ENCODE data around the gene COL18A1. TPM values are rescaled to one million over a fixed set of nuclear protein-coding genes. Genes with fewer than 3 reads are reported as not detected.

Gene COL18A1
- total and polyA plus RNA-seq, 2 of the 8 experiments (the other 6 are each of a cell fraction or from before 2014, with no cell fraction given): 145 to 201 TPM

DNA sequence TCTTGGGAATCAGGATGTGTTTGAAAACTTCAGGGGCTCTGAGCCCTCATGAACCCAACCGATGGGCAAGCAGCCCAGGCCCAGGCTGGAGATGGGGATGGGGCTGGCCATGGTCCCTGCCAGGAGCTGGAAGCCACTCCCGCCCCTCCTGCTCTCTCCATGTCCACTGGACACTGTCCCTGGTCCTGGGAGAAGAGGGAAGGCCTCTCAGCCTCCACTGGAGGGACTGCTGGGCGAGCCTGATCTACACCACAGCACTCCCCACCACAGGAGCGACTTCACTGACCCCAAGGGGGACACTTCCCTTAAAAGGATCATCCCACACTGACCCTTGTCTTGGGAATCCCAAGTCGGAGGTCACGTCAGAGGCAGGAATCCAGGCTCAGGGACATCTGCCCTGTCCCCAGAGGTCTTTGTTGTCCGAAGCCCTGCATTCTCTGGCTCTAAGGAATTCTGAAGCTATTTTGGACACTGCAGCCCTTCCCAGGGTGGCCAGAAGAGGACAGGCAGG, 16.9 kb upstream of the COL18A1 start (continued):
- TF ChIP-seq PHF8 (conservative IDR thresholded peaks at IDR 0.05; ENCODE audit: low read depth, low read length) (no peak), HDAC6 (IDR thresholded peaks at IDR 0.05; ENCODE audit: low read depth, low read length) (no peak), CHD2 (IDR thresholded peaks at IDR 0.05; ENCODE audit: low read length) (no peak)

Data from H1 (cell line).